Endothelial cell of hepatic sinusoid (primary cell): Measurements from ENCODE around the gene KCNQ5.
"Not testable (repeated sequence)": the region's sequence is repeated elsewhere in the genome, so short reads cannot be mapped to it uniquely, and the experiment has no call there.

Source experiments
- in situ Hi-C: cut with HindIII; loops from 2 replicates; pipeline ENCODE4 v1.10.0; 2017; ENCODE audit warnings: low sequenced_read_pairs

KCNQ5 gene

DNA sequence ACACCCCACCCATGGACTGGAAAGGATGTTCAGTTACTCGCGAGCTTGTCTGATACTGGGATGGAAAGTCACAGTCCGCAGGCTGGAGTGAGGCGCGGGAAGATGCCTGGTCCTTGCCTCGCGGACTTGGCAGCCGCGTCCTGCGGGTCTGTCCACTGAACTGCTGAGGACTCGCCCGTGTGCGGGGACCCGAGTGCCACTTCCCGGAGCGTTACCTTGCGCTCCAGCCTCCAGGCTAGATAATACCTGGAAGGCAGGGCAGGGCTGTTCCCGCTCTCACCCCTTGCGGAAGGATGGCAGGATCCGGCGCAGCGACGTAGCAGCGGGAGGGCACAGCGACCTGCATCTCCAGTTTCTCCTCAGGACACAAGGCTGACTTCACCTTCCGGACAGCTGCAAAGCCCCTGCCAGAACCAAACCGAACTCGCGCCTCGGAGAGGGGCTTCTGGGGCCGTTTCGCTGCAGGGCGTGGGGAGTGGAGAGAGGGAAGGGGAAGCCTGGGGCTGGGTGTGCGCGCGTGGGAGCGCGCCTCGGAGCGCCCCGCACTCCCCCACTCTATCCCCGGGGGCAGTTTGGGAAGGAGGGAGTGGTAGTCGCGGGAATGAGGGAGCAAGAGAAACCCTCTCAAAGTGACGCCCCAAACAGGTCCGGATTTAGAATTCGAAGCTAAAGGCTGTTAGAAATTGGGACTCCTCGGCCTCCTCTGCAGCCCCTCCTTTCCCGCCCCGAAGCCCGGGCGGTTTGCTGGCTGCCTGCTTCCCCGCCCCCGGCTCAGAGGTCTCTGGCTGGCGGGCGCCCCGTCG lies at the start of gene KCNQ5:
KCNQ5 (plus strand) TSS at position 774 of the 803 bp plus-strand sequence.
- in situ Hi-C loops = no loop called here

DNA sequence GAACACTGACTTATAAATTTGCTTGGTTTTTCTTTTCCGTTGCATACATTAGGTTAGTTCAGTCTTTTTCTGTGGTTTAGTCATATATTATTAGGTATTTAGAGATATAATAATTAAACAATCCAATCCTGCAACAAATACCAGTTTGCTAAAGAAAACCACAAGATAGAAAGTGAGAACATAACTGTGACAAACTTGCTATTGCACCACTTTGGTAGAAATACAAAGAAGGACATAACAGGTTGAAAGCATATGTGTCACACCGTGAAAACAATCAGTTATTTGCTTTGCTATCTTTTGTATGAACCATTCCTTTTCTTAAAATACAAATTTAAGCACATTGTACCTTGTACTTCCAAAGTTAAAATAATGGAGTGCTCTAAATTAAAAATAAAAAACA lies 42.0 kb upstream of the KCNQ5 start:
- in situ Hi-C loops = no loop called here

DNA sequence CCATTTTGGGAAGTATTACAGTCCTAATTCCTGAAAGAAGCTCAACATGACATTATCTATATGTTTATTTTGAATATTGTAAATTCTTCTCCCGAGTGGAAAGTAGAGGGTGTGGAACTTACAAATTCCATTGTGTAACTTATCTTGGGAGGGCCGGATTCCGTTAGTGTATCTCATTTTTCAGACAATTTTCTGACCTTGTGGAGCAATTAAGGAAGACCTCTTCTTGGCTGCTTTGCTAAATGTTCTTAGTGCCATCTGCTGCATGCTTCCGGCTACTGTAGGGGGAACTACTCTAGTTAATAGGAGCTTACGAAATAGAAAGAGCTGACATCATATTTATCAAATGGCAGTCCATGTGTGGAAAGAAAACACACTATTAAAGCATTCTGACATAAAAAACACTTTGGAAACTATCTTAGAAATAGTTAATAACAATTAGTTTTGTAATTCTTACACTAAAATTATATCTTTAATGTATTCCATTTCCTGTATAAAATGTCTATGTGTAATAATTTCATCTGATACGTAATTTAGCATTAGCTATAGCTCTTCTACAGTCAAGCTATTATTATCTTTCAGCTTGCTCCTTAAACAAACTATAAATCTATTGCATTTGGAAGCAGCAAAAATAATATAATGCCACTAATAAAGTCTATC lies 41.5 kb upstream of the KCNQ5 start:
- in situ Hi-C loops = no loop called here

DNA sequence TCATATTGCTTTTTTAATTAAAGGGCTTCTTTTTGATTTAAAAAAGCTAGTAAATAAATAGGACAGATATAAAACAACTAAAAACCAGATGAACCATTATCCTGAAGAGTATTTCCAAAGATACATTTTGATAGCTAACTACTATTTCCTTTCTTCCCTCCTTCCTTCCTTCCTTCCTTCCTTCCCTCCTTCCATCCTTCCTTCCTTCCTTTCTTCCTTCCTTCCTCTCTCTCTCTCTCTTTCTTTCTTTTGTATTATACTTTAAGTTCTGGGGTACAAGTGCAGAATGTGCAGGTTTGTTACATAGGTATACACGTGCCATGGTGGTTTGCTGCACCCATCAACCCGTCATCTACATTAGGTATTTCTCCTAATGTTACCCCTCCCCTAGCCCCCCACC lies 40.9 kb upstream of the KCNQ5 start:
- in situ Hi-C loops = not testable (repeated sequence)

DNA sequence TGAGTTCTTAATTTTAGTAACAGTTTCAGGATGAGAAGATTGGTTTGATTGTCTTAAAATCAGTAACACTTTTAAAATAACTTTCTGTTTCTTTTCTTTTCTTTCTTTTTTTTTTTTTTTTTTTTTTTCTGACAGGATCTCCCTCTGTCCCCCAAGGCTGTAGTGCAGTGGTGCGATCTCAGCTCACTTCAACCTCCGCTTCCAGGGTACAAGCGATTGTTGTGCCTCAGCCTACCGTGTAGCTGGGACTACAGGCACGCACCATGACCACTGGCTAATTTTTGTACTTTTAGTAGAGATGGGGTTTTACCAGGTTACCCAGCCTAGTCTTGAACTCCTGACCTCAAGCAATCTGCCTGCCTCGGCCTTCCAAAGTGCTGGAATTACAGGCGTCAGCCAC lies 33.7 kb upstream of the KCNQ5 start:
- in situ Hi-C loops = no loop called here

DNA sequence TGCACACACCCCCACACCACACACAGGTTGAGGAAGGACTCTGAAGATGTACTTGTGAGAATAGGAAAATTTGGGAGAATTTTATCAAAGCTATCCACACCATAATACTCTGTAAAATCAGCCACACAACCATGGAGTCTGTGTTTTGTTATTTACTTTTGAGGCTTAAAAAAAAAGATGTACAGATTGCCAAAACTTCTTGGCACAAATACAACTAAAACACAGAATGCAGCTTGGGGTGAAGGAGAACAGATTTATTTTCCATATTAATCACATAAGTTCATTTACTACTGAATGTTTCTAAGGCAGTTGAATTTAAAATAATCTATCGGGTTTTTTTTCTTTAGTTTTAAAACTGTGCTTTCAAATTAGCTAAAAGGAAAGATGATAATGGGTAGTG lies 32.8 kb upstream of the KCNQ5 start:
- in situ Hi-C loops = no loop called here

DNA sequence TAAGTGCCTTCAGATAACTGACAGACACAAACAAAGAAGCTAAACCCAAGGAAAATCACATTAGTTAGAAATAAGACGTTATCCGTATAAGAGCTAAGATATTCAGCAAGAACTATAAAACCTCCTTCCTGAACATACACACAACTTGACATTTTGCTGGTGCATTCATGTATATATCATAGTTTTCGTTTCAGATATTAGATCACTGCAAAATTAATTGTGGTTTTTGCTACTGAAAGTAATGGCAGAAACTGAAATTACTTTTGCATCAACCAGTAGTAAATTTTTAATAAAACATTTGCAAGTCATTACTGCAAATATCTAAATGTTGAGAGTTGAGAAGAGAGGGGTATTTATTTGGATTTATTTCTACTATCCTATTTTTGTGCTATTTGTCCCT lies 26.1 kb upstream of the KCNQ5 start:
- in situ Hi-C loops = no loop called here

DNA sequence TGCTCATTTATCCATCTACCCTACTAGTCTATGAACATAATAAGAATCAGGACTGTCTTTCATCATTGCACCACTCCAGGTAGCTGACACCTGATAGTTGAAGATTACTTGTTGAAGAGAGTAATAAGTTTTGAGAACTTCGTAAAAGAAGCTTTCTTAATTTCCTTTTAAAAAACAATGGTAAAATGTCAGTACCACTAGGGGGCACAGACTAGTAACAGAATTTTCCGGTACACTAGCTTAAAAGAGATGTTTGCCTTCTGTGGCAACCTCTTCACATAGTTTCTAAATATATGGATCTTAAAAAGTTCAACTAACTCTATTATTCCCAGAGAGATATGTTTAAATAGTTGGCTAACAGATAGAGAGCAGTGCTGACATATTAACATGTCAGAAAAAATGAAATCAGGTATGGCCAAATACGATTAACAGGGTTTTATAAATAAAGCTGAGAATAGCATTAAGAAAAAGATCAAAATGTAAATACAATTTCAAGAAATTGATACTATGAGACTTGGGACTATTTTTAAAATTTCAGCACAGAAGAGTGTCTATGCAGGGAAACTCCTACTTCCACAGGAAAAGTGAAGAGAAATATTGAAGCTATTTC lies 5.4 kb upstream of the KCNQ5 start:
- in situ Hi-C loops = loop anchor here (5.0 to 10.0 kb wide), 2 partner anchors 202 to 511 kb away; no protein-coding TSS in a partner anchor

DNA sequence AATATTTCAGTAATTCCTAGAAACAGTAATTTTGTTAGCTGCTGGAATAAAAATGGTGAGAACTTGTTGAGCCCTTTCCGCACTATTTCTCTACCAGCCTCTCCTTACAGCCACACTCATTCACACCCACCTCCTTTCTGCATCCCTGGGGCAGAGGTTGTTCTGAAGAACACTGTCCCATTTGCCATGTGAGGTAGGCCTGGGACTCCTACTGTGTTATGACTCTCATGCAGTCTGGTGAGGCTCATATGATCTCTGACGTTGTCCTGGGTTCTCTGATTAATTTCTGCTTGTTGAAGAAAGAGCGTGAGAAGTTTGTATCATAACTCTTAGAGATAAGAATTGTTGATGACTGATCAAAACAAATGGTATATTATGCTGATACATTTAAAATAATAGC lies 4.1 kb upstream of the KCNQ5 start:
- in situ Hi-C loops = loop anchor here (5.0 to 10.0 kb wide), 2 partner anchors 203 to 510 kb away; no protein-coding TSS in a partner anchor

DNA sequence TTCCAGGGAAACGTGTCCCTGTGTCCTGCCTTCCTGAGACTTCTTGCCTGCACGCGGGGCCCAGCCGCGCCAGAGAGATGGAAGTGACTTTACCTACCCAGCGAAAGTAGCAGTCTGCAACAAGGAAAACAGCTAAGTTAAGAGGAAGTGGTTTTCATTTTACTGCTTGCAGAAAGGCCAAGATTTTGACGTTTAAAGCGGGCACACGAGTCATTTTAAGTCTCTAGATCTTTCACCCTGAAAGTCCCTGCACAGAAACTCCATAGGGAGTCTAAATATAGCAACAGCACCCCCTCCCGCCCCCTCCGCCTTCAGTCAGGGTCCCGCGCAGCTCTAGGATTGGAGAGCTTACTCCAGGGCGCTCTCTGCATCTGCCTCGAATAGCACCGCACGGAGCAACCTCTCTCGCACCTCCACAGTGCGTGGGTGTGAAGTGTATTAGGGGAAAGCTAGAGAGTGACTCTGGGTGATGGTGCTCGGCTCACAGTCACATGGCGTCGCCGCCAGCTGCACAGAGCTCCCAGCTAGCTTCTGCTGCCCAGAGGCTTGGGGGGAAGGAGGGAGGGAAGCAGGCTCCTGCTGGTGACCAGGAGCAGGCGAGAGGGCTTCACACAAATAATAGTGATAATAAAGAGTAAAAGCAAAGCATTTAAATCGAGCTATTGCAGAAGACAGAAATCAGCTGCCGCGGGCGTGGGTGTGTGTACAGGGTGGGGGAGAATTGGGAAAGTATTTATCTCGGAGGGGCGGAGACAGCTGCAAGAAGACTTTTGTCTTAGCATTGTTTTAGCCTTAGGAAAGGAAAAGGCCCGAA lies 1.8 kb upstream of the KCNQ5 start:
- in situ Hi-C loops = loop anchor here (5.0 to 10.0 kb wide), 2 partner anchors 205 to 507 kb away; no protein-coding TSS in a partner anchor

DNA sequence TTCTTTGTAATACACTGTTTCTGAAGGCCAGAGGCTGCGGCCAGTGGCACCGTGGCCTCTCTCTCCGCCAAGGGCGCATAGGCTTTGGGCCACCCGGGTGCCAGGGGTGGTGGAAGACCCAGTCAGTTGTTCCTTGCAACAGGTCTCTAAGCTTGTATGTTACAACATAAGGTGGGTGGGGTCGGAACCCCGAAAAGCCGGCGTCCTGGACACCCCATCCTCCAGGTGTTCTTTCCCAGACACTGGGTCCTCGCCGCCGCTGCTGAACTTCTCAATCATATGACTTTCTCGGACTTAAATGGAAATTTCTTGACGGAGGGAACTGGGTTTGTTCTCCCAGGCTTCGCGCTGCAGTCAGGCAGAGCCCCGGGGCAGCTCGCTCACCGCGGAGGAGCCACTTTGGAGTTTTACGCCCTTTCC lies 983 bp upstream of the KCNQ5 start:
- in situ Hi-C loops = no loop called here

DNA sequence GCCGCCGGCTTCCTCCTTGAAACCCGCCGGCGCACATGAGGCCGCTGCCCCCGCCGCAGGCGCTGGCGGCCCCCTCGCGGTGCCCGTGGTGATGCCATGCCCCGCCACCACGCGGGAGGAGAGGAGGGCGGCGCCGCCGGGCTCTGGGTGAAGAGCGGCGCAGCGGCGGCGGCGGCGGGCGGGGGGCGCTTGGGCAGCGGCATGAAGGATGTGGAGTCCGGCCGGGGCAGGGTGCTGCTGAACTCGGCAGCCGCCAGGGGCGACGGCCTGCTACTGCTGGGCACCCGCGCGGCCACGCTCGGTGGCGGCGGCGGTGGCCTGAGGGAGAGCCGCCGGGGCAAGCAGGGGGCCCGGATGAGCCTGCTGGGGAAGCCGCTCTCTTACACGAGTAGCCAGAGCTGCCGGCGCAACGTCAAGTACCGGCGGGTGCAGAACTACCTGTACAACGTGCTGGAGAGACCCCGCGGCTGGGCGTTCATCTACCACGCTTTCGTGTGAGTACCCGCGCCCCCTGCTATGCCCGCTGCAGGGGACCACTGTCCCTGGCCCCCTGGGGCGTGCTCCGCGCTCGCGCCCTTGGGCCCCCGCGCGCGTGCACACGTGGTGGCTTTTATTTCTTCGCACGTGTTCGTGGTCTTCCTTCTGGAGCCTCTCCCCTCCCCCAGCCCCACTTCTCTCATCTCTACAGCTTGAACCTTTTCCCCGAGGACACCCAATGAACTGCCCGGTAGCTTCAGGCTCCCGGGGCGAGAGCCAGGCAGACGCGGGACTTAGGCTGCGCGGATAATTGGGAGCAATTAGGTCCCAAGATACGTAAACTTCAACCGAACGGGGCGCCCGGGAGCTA lies 453 bp downstream of the KCNQ5 start:
- in situ Hi-C loops = no loop called here

DNA sequence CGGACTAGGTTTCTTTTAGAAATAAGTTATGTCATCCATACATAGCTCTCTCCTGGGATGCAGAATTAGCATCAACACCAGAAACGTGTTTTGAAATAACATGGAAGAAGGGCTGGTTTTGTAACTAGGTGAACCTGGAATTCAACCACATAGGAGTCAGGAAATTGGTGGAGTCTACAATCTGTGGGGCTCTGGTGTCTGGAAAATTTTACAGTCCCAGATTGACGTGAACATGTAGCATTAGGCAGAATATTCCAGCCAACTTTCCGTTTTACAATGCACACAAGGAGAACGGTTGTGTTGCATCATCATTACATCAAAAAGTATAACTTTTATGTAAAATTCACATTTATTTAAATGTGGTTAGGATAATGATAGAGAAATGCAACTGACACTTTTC lies 1.9 kb downstream of the KCNQ5 start:
- in situ Hi-C loops = no loop called here

DNA sequence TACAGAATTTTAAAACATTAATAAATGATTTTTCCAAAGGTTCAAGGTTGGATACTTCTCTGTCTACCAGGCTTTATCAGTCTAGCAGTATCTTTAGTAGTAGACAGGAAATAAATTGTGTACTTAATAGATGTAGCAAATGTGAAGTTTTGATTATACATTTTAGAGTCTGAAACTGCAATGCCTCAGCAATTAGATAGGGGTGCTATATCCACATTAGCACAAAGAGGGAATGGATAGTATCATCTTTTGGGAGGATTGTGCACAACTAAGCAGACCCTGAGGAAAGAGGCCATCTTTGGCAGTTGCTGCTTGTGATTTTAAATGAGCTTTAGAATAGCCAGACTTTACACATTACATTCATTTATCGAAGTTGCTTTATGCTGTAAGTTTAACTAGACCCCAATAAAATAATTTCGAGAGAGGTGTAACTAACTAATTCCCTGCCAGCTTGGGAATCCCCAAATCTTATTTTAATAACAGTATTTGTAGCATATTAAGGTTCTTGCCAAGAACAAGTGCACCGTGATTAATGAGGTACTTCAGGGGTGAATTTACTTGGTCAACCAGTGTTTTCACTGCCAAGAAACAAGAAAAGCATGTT lies 2.8 kb downstream of the KCNQ5 start:
- in situ Hi-C loops = no loop called here

DNA sequence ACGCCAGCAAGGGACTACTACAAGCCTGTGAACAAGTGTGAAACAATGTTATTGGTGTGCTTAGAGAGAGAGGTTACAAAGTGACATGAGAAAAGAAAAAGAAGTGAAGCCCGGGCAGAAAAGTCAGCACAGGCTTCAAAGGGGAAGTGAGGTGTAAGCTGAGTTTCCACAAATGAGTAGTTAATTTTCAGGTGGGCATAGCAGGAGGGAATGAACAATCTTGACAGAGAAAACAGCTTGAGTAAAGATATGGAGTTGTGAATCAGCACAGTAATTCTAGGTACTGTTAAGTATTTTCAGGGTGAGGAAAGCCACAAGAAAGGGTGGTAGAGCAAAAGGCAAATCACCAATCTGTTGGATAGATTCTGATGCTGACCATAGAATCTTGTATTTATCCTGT lies 4.3 kb downstream of the KCNQ5 start:
- in situ Hi-C loops = no loop called here

DNA sequence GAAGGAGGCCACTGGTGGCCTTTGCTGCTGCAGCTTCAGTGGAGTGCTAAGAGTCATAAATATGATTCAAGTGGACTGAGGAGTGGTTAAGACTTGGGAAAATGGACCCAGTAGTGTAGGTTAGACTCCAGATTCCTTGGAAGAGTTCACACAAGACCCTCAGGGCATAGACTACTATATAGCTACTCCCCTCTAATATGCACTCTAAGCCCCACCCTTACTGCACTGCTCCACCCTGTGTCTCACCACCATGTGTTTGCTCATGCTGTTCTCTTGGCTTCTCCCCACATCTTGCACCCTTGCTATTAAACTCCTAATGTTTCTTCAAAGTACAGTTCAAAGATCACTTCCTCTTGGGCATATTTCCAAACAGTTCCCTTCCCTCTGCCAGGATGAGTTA lies 5.7 kb downstream of the KCNQ5 start:
- in situ Hi-C loops = no loop called here

DNA sequence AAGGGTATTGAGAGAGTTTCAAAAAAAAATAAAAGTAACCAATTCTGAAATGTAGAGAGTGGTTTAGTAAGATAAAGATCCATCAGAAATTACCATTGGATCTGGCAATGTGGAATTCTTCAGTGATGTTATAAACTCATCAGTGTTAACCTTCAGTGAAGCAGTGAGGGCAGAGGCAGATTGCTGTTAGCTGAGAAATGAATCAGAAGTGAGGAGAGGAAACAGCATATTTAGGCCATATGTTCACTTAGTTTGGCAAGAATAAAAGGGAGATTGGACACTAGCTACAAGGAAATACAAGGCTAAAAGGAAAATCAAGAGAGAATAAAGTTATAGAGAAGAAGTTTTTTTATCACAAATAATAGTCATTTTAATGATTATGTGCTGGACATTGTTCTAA lies 9.6 kb downstream of the KCNQ5 start:
- in situ Hi-C loops = no loop called here

DNA sequence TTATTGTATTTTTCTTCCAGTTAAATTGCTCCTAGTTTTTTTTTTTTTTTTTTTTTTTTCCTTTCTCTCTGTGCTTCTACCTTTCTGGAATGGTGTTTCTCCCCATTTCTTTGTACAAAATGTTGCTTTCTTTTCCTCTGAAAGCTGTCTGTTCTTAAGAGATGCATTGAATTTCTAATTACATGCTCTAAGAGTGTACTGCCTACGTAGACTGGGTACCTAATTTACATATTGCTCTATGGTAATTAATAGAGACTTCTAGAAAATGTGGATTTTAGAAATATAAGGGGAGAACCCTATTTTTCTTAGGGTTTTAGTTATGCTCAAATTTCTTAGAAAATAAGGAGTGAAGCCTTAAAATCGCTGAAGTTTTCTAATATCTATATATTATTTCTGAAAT lies 13.8 kb downstream of the KCNQ5 start:
- in situ Hi-C loops = no loop called here

DNA sequence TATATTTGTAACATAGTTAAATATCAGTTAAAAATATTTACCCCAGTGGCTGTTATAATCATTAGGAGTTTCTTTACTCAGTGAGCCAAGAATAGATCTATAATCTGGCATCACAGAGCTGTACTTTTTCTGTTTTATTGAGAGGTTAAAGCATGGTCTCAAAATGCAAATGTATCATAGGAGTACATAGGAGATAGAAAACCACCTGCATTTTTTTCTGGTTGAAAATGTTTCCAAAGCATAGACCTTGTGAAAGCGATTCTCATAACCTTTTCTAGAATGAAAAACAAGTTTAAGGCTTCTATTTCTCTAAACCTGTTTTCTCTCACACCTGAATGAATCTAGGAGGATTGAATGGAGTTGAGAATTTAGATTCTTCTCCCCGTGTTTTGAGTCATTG lies 14.4 kb downstream of the KCNQ5 start:
- in situ Hi-C loops = no loop called here

DNA sequence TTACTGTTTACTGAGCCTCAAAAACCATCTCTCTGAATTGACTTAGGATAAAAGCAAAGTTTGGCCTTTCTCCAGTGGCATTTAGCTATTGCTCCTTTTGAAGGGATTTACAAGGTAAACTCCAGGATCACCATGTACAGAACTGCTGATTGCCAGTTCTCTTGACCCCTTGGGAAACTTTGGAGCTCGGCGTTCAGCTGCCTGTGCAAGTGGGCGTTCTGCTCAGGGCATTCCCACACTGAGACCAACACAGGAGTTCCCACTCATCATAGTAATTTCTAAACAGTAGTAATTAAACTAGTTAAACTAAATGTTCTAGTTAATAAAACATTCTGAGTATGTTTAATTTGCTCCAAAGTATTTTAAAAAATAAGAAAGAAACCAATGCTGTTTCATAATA lies 14.9 kb downstream of the KCNQ5 start:
- in situ Hi-C loops = no loop called here
